ENCODE measurements around the gene TECR.
"Not testable (repeated sequence)": the region's sequence is repeated elsewhere in the genome, so short reads cannot be mapped to it uniquely, and the experiment has no call there.

Gene TECR

DNA sequence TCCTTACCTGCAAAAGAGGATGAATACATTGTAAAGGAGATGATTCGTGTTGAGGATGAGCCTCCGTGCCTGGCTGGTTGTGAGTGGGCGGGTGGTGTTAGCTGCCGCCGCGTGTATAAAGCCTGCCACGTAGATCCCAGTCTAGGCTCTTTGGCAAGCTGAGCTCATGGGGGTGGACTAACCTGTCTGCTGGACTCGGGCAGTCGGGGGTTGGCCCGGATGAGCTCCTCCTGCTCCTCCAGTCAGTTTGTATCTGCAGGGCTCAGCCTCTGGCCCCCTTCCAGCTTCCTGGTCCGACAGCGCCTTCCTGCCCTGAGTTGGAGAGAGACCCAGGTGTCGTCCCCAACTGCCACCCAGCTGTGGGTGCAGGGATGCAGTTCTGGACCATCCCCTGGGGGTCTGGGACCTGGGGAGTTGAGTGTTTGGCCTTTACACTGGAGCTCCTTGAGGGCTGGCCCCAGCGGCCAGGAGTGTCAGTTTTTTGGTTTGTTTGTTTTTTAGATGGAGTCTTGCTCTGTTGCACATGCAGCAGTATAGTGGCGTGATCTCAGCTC, 20.9 kb downstream of the TECR start:
- Histone ChIP-seq H3K4me3 (no peak overlapping the region), H3K27ac (no peak overlapping the region)
- TF ChIP-seq, protein P1, sequence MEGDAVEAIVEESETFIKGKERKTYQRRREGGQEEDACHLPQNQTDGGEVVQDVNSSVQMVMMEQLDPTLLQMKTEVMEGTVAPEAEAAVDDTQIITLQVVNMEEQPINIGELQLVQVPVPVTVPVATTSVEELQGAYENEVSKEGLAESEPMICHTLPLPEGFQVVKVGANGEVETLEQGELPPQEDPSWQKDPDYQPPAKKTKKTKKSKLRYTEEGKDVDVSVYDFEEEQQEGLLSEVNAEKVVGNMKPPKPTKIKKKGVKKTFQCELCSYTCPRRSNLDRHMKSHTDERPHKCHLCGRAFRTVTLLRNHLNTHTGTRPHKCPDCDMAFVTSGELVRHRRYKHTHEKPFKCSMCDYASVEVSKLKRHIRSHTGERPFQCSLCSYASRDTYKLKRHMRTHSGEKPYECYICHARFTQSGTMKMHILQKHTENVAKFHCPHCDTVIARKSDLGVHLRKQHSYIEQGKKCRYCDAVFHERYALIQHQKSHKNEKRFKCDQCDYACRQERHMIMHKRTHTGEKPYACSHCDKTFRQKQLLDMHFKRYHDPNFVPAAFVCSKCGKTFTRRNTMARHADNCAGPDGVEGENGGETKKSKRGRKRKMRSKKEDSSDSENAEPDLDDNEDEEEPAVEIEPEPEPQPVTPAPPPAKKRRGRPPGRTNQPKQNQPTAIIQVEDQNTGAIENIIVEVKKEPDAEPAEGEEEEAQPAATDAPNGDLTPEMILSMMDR (IDR thresholded peaks at IDR 0.05): no peak
- DNase-seq (ENCODE audit: low spot score): no peak

DNA sequence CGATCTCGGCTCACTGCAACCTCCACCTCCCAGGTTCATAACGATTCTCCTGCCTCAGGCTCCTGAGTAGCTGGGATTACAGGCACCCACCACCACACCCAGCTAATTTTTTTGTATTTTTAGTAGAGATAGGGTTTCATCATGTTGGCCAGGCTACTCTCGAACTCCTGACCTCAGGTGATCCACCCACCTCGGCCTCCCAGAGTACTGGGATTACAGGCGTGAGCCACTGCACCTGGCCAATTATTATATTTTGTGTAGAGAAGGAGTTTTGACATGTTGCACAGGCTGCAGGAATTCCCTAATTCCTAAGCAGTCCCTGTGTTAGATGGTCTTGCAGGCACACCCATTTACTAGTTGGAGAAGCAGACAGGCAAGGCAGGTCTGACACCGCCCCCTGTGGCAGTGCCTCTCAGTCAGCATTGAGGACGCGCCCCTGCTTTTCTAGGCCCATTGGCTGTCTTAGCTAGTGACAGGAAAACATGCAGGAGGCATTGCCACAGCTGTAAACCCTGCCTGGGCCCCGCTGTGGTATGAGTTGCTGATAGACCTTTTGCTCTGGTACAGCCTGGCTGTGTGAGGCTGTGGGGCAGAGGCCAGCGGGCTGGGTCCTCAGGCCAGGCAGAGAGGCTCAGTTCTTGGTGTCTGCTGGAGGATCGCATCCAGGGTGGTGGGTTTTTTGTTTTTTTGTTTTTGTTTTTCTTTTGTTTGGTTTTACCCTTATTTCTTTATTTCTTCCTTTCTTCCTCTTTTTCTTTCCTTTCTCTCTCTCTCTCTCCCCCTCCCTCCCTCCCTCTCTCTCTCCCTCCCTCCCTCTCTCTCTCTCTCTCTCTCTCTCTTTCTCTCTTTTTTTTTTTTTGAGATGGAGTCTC, 22.0 kb downstream of the TECR start:
- not testable (repeated sequence) for DNase-seq (ENCODE audit: low spot score); H3K4me3 ChIP-seq

GRCh38 chr19:14552006-14552360, 22.6 kb downstream of the TECR start:
- not testable (repeated sequence) for DNase-seq (ENCODE audit: low spot score); H3K27ac ChIP-seq

More for the DNA sequence above, 22.0 kb downstream of the TECR start:
- not testable (repeated sequence) for H3K27ac ChIP-seq

DNA sequence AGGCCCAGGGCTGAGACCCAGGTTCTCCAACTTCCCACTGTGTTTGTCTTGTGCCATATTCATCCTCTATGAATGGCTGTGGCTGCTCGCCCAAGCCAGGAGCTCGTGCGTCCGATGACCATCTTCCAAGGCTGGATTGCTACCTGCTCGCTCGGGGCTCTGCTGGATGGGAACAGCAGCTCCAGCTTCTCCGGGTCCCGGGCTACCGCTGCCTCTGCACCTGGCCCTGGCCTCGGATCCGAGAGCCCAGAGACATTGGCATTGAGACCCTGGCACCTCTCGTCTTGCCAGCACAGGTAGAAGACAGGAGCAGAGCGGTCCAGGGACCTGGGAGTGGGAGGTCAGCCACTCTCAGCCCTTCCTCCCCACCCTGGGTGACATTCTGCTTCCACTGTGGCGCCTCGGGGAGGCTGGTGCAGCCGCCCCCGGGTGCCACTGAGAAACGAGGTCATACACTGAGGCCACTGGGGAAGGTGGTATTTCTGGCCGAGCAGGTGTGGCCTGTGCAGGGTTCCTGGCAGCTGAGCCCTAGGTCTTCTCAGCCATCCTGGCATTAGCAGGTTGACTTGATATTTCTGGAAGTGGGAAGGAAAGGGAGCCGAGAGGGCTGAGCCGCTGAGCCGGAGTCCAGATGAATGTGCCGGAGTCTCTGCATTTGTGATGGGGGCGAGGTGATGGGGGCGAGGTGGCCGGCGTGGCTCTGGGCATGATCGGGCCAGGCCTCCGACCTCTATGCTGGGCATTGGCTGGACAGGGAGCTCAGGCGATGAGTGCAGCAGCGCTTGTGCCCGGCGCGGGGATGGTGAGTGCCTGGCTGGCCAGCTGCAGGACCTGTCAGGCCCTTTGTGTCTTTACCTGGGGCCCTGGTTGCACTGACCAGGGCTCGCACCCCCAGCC, 23.9 kb downstream of the TECR start:
- no peak overlapping the region for H3K27ac ChIP-seq
- no peak for DNase-seq (ENCODE audit: low spot score)
- no peak overlapping the region for H3K4me3 ChIP-seq
- TF ChIP-seq, protein P1 (IDR thresholded peaks at IDR 0.05): no peak

More at GRCh38 chr19:14552006-14552360, 22.6 kb downstream of the TECR start:
- not testable (repeated sequence) for H3K4me3 ChIP-seq

- TF ChIP-seq, protein P1 (IDR thresholded peaks at IDR 0.05): no peak
- DNase-seq (ENCODE audit: low spot score): no peak
- no peak overlapping the region for H3K27ac ChIP-seq
- no peak overlapping the region for H3K4me3 ChIP-seq
These were observed 24.5 kb downstream of the TECR start for GRCh38 chr19:14553939-14554243.

- no peak overlapping the region for H3K27ac ChIP-seq
These were observed 25.0 kb downstream of the TECR start for GRCh38 chr19:14554382-14554812.

DNA sequence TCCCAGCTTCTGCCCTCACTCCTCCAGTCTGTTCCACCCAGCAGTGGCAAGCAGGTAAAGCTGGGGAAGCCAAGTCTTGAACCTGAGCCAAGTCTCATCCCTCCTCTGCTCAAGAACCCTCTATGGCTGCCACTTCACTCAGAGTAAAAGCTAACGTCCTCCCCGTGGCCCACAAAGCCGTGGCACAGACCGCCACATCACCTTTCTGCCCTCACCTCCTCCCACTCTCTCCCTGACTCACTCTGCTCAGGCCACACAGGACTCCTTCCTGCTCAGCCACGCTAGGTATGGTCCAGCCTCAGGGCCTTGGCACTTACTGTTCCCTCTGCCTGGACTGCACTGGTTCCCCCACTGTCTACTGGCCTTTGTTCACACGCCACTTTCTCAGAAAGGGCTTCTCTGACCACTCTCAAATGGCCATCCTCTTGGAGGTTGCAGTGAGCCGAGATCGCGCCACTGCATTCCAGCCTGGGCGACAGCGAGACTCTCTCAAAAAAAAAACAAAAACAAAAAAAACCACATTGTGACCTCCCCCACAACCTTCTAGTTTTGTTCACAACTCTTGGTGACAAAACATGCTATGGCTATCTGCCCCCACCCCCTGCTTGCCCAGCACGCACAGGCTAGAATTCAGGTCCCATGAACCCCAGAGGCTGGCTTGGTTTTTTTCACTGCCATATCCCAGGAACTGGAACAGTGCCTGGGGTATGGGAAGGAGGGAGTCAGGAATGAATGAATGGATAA, 26.7 kb downstream of the TECR start:
- no peak overlapping the region for H3K27ac ChIP-seq
- DNase-seq (ENCODE audit: low spot score): no peak
- TF ChIP-seq, protein P1 (IDR thresholded peaks at IDR 0.05): no peak
- peak overlapping the region; percentile 48 for H3K4me3 ChIP-seq

More at GRCh38 chr19:14554382-14554812, 25.0 kb downstream of the TECR start:
- TF ChIP-seq, protein P1 (IDR thresholded peaks at IDR 0.05): no peak
- no peak for DNase-seq (ENCODE audit: low spot score)
- H3K4me3 ChIP-seq: no peak overlapping the region

Measured in coronary artery (tissue), 2 donors.